ENCODE results near the gene MRAS. TPM values are rescaled to one million over a fixed set of nuclear protein-coding genes. Genes with fewer than 3 reads are reported as not detected.

Gene MRAS
- total RNA-seq, 1 donor from 2014 or later: 2.9 TPM

DNA sequence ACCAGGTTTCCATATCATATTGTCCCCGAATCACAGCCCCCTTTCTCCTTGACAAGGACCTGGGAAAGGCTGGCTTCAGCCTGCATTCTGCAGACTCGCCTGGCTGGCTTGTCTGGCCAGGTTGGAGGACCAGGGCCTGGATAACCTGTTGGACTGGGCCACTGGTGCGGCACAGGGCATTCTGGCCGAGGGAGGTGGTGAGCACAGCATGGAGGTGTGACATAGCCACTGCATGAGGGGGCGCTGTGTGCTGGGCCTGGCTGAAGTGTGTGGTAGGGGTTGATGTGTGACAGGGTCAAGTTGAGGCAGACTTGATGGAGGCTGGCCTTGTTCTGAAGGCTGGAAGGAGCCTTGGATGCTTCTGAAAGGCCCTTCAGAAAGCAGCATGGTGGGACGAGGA lies 88.9 kb downstream of the MRAS start:
- FAIRE-seq: no peak

DNA sequence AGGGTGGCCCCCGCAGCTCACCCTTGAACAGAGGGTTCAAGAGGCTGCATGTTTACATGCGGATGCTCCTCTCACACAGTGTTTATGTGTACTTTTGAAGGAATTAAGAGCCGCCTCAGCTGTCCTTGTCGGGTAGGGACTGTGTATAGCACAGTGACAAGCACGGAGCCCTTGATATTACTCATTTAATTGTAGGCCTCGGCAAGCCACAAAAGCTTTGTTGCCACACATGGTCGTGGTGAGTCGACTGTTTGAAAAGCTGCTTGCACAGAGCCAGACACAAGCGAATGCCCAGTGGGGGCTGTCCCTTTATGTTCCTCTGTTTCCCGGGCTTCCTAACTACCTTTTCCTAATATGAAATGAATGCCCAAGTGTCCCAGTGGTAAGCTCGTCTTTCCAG lies 90.5 kb downstream of the MRAS start:
- DNase-seq (ENCODE audit: low read depth): no peak
- Histone ChIP-seq H3K4me3 (ENCODE audit: low read depth, low read length) (no peak overlapping the region), H3K27me3 (ENCODE audit: control insufficient read depth, insufficient read depth, low read length) (peaks cover 8% of the 10 kb centered on the region), H3K36me3 (ENCODE audit: control insufficient read depth, insufficient read depth, low read length) (no peaks in the 10 kb centered on the region)
- TF ChIP-seq, protein P1, sequence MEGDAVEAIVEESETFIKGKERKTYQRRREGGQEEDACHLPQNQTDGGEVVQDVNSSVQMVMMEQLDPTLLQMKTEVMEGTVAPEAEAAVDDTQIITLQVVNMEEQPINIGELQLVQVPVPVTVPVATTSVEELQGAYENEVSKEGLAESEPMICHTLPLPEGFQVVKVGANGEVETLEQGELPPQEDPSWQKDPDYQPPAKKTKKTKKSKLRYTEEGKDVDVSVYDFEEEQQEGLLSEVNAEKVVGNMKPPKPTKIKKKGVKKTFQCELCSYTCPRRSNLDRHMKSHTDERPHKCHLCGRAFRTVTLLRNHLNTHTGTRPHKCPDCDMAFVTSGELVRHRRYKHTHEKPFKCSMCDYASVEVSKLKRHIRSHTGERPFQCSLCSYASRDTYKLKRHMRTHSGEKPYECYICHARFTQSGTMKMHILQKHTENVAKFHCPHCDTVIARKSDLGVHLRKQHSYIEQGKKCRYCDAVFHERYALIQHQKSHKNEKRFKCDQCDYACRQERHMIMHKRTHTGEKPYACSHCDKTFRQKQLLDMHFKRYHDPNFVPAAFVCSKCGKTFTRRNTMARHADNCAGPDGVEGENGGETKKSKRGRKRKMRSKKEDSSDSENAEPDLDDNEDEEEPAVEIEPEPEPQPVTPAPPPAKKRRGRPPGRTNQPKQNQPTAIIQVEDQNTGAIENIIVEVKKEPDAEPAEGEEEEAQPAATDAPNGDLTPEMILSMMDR (IDR thresholded peaks at IDR 0.05; ENCODE audit: insufficient read depth, low read length, severe bottlenecking): no peak
- no peak for FAIRE-seq

More for the DNA sequence above, 88.9 kb downstream of the MRAS start:
- no peaks in the 10 kb centered on the region for H3K36me3 ChIP-seq (ENCODE audit: control insufficient read depth, insufficient read depth, low read length)
- H3K4me3 ChIP-seq (ENCODE audit: low read depth, low read length): no peak overlapping the region
- peaks cover 15% of the 10 kb centered on the region for H3K27me3 ChIP-seq (ENCODE audit: control insufficient read depth, insufficient read depth, low read length)
- no peak for DNase-seq (ENCODE audit: low read depth)
- TF ChIP-seq, protein P1 (IDR thresholded peaks at IDR 0.05; ENCODE audit: insufficient read depth, low read length, severe bottlenecking): no peak

DNA sequence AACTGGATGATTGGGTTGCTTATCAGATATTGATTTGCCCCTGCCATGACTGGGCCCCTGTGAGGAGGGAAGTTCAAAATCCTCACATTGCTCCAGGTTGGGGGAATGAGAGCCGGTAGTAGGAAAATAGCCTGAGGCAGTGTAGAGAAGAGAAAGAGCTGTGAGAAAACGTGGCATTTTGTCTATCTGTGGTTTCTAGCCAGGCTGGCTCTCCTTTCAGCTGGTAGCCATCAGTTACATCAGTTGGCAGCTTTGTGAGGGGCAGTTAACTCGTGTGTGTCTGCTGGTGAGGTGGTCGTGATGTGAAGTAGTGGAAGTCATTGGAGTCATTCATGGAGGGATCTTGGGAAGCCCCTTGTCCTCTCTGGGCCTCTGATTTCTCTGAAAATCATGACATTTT lies 91.3 kb downstream of the MRAS start:
- H3K4me3 ChIP-seq (ENCODE audit: low read depth, low read length): no peak overlapping the region
- TF ChIP-seq, protein P1 (IDR thresholded peaks at IDR 0.05; ENCODE audit: insufficient read depth, low read length, severe bottlenecking): no peak
- DNase-seq (ENCODE audit: low read depth) (no peak), FAIRE-seq (no peak)
- peaks cover 8% of the 10 kb centered on the region for H3K27me3 ChIP-seq (ENCODE audit: control insufficient read depth, insufficient read depth, low read length)
- H3K36me3 ChIP-seq (ENCODE audit: control insufficient read depth, insufficient read depth, low read length): no peaks in the 10 kb centered on the region

DNA sequence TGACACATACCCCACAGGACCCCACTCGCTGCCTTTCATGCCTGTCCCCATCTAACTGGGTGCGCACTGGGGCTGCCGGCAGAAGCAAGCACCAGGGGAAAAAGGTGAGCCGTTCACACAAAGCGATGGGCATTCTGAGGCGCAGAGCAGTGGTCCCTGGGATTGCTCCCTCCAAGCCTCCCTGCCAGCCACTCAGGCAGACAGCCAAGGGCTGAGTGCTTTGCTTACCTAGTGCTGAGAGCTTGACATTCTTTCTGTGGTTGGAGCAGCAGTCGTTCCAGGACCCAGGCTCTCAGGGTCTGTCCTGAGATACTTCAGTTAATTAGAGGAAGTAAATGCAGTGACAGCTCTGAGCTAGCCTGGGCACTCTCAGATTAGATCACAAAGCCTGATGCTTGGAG lies 91.7 kb downstream of the MRAS start:
- H3K27me3 ChIP-seq (ENCODE audit: control insufficient read depth, insufficient read depth, low read length): peaks cover 6% of the 10 kb centered on the region
- FAIRE-seq (no peak), DNase-seq (ENCODE audit: low read depth) (no peak)
- H3K36me3 ChIP-seq (ENCODE audit: control insufficient read depth, insufficient read depth, low read length): no peaks in the 10 kb centered on the region
- no peak overlapping the region for H3K4me3 ChIP-seq (ENCODE audit: low read depth, low read length)
- TF ChIP-seq, protein P1 (IDR thresholded peaks at IDR 0.05; ENCODE audit: insufficient read depth, low read length, severe bottlenecking): no peak

DNA sequence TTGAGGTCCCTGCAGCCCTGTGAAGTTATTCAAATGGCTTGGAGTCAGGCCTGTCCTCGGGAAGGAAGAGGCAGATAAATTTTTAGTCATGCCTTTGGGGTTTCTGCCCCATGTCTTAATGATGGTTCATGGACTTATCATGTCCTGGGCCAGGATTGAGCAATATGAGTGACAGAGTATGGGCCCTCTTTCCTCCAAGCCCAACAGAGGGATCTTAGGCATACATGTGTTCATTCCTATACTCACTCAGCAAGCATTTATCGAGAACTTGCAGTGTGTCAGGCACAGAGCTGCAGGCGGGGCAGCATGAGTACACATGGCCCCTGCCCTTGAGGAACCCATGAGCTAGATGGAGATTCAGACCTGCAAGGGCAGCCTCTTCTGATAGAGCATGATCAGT lies 92.2 kb downstream of the MRAS start:
- H3K27me3 ChIP-seq (ENCODE audit: control insufficient read depth, insufficient read depth, low read length): peaks cover 2% of the 10 kb centered on the region
- FAIRE-seq: no peak
- H3K36me3 ChIP-seq (ENCODE audit: control insufficient read depth, insufficient read depth, low read length): no peaks in the 10 kb centered on the region
- H3K4me3 ChIP-seq (ENCODE audit: low read depth, low read length): no peak overlapping the region
- peak; percentile 47 for DNase-seq (ENCODE audit: low read depth)
- TF ChIP-seq, protein P1 (IDR thresholded peaks at IDR 0.05; ENCODE audit: insufficient read depth, low read length, severe bottlenecking): no peak

DNA sequence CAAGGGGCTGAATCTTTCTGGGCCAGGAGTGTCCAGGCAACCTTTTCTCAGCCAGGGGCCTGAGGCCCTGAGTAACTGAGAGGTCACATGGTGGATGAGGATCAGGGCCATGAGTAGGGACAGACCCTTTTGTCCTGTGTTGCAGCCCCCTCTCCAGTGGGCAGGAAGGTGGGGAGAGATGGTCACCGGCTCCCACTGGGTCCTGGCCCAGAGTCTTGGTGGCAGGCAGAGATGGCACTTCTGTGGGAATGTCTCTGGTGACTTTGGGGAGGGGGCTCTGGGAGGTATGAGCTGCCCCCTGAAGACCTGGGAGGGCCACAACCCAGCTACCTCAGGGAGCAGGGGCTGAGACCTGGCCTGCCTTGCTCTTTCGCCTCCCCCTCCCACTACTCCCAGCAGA lies 92.9 kb downstream of the MRAS start:
- no peaks in the 10 kb centered on the region for H3K36me3 ChIP-seq (ENCODE audit: control insufficient read depth, insufficient read depth, low read length)
- no peaks in the 10 kb centered on the region for H3K27me3 ChIP-seq (ENCODE audit: control insufficient read depth, insufficient read depth, low read length)
- DNase-seq (ENCODE audit: low read depth) (no peak), FAIRE-seq (no peak)
- no peak overlapping the region for H3K4me3 ChIP-seq (ENCODE audit: low read depth, low read length)
- TF ChIP-seq, protein P1 (IDR thresholded peaks at IDR 0.05; ENCODE audit: insufficient read depth, low read length, severe bottlenecking): no peak
